T-helper 1 cell treated with Interleukin-12 subunit alpha and Interleukin-12 subunit beta and Interleukin-4 antibody, amounts not matched to agents 30 μg/mL and 1 μg/mL, for 36 hours (primary cell): ENCODE measurements around the gene FAIM2.
"Not testable (repeated sequence)": the region's sequence is repeated elsewhere in the genome, so short reads cannot be mapped to it uniquely, and the experiment has no call there.

Experiments
- H3K27ac Mint-ChIP-seq: one replicate; pipeline ENCODE4 v1.8.0; 2021; ENCODE audit warnings: mild to moderate bottlenecking, mixed read lengths
- H3K27me3 Mint-ChIP-seq: one replicate; pipeline ENCODE4 v1.8.0; 2021; ENCODE audit warnings: low read depth, mixed read lengths
- H3K36me3 Mint-ChIP-seq: one replicate; pipeline ENCODE4 v1.8.0; 2021; ENCODE audit warnings: low read depth, mixed read lengths
- H3K4me1 Mint-ChIP-seq: one replicate; pipeline ENCODE4 v1.8.0; 2021; ENCODE audit warnings: low read depth, mixed read lengths
- H3K4me3 Mint-ChIP-seq: one replicate; pipeline ENCODE4 v1.8.0; 2021; ENCODE audit warnings: mild to moderate bottlenecking, moderate library complexity, mixed read lengths
- H3K9me3 Mint-ChIP-seq: one replicate; pipeline ENCODE4 v1.8.0; 2021; ENCODE audit warnings: mixed read lengths

The FAIM2 gene

GRCh38 chr12:49887536-49888401 is 15.9 kb downstream of the FAIM2 start:
- no peaks in the 10 kb centered on the region for H3K4me1 Mint-ChIP-seq
- peaks cover 13% of the 10 kb centered on the region for H3K27me3 Mint-ChIP-seq
- H3K4me3 Mint-ChIP-seq, result no peak overlapping the region
- H3K9me3 Mint-ChIP-seq, result no peaks in the 10 kb centered on the region
- H3K36me3 Mint-ChIP-seq, result no peaks in the 10 kb centered on the region
- H3K27ac Mint-ChIP-seq, result no peak overlapping the region

GRCh38 chr12:49887091-49887490 is 16.6 kb downstream of the FAIM2 start:
- Mint-ChIP-seq H3K27ac (no peak overlapping the region), H3K27me3 (peaks cover 9% of the 10 kb centered on the region), H3K4me1 (no peaks in the 10 kb centered on the region), H3K36me3 (no peaks in the 10 kb centered on the region), H3K4me3 (no peak overlapping the region), H3K9me3 (no peaks in the 10 kb centered on the region)

- Mint-ChIP-seq H3K9me3 (no peaks in the 10 kb centered on the region), H3K27ac (no peak overlapping the region), H3K36me3 (no peaks in the 10 kb centered on the region), H3K27me3 (peaks cover 7% of the 10 kb centered on the region), H3K4me3 (no peak overlapping the region), H3K4me1 (no peaks in the 10 kb centered on the region)
Observed at GRCh38 chr12:49885663-49886461, 17.8 kb downstream of the FAIM2 start.

- Mint-ChIP-seq H3K4me1 (no peaks in the 10 kb centered on the region), H3K36me3 (no peaks in the 10 kb centered on the region), H3K27ac (no peak overlapping the region), H3K27me3 (peaks cover 7% of the 10 kb centered on the region), H3K4me3 (no peak overlapping the region), H3K9me3 (peaks cover 6% of the 10 kb centered on the region)
Observed at GRCh38 chr12:49885118-49885517, 18.6 kb downstream of the FAIM2 start.

GRCh38 chr12:49882851-49883464 is 20.7 kb downstream of the FAIM2 start:
- no peaks in the 10 kb centered on the region for H3K36me3 Mint-ChIP-seq
- peaks cover 28% of the 10 kb centered on the region for H3K9me3 Mint-ChIP-seq
- H3K4me3 Mint-ChIP-seq, result no peak overlapping the region
- no peak overlapping the region for H3K27ac Mint-ChIP-seq
- H3K4me1 Mint-ChIP-seq, result no peaks in the 10 kb centered on the region
- H3K27me3 Mint-ChIP-seq, result peaks cover 7% of the 10 kb centered on the region

GRCh38 chr12:49882248-49882850 is 21.4 kb downstream of the FAIM2 start:
- peaks cover 31% of the 10 kb centered on the region for H3K9me3 Mint-ChIP-seq
- no peak overlapping the region for H3K27ac Mint-ChIP-seq
- H3K4me3 Mint-ChIP-seq, result no peak overlapping the region
- peaks cover 7% of the 10 kb centered on the region for H3K27me3 Mint-ChIP-seq
- no peaks in the 10 kb centered on the region for H3K4me1 Mint-ChIP-seq
- H3K36me3 Mint-ChIP-seq, result no peaks in the 10 kb centered on the region

- Mint-ChIP-seq H3K4me3 (no peak overlapping the region), H3K27ac (no peak overlapping the region), H3K9me3 (peaks cover 31% of the 10 kb centered on the region), H3K36me3 (no peaks in the 10 kb centered on the region), H3K4me1 (no peaks in the 10 kb centered on the region), H3K27me3 (peaks cover 7% of the 10 kb centered on the region)
Observed at GRCh38 chr12:49881415-49882247, 22.1 kb downstream of the FAIM2 start.

GRCh38 chr12:49880756-49881414 is 22.8 kb downstream of the FAIM2 start:
- no peaks in the 10 kb centered on the region for H3K4me1 Mint-ChIP-seq
- H3K27me3 Mint-ChIP-seq, result peaks cover 7% of the 10 kb centered on the region
- peaks cover 31% of the 10 kb centered on the region for H3K9me3 Mint-ChIP-seq
- H3K27ac Mint-ChIP-seq, result no peak overlapping the region
- H3K4me3 Mint-ChIP-seq, result no peak overlapping the region
- no peaks in the 10 kb centered on the region for H3K36me3 Mint-ChIP-seq

- H3K4me3 Mint-ChIP-seq, H3K27me3 Mint-ChIP-seq, H3K27ac Mint-ChIP-seq, H3K36me3 Mint-ChIP-seq, H3K4me1 Mint-ChIP-seq: not testable (repeated sequence)
- peaks cover 31% of the 10 kb centered on the region for H3K9me3 Mint-ChIP-seq
Observed at GRCh38 chr12:49879065-49879464, 24.6 kb downstream of the FAIM2 start.

GRCh38 chr12:49878021-49878420 is 25.7 kb downstream of the FAIM2 start:
- H3K4me3 Mint-ChIP-seq, result no peak overlapping the region
- no peaks in the 10 kb centered on the region for H3K36me3 Mint-ChIP-seq
- peaks cover 3% of the 10 kb centered on the region for H3K27me3 Mint-ChIP-seq
- H3K4me1 Mint-ChIP-seq, result no peaks in the 10 kb centered on the region
- peaks cover 31% of the 10 kb centered on the region for H3K9me3 Mint-ChIP-seq
- no peak overlapping the region for H3K27ac Mint-ChIP-seq

- Mint-ChIP-seq H3K27me3 (no peaks in the 10 kb centered on the region), H3K9me3 (peaks cover 31% of the 10 kb centered on the region), H3K4me3 (no peak overlapping the region), H3K27ac (no peak overlapping the region), H3K36me3 (no peaks in the 10 kb centered on the region), H3K4me1 (no peaks in the 10 kb centered on the region)
Observed at GRCh38 chr12:49877066-49877465, 26.6 kb downstream of the FAIM2 start.

GRCh38 chr12:49876070-49876469 is 27.6 kb downstream of the FAIM2 start:
- H3K27me3 Mint-ChIP-seq, result no peaks in the 10 kb centered on the region

GRCh38 chr12:49875115-49875720 is 28.5 kb downstream of the FAIM2 start:
- H3K4me3 Mint-ChIP-seq, result no peak overlapping the region
- H3K27ac Mint-ChIP-seq, result no peak overlapping the region
- H3K36me3 Mint-ChIP-seq, result no peaks in the 10 kb centered on the region
- H3K27me3 Mint-ChIP-seq, result no peaks in the 10 kb centered on the region
- no peaks in the 10 kb centered on the region for H3K4me1 Mint-ChIP-seq
- H3K9me3 Mint-ChIP-seq, result peaks cover 26% of the 10 kb centered on the region

More at GRCh38 chr12:49876070-49876469, 27.6 kb downstream of the FAIM2 start:
- no peak overlapping the region for H3K27ac Mint-ChIP-seq
- H3K36me3 Mint-ChIP-seq, result no peaks in the 10 kb centered on the region
- no peaks in the 10 kb centered on the region for H3K4me1 Mint-ChIP-seq
- no peak overlapping the region for H3K4me3 Mint-ChIP-seq
- peaks cover 31% of the 10 kb centered on the region for H3K9me3 Mint-ChIP-seq
